K562 (cell line): Measurements from ENCODE around the gene DZIP3. TPM values are rescaled to one million over a fixed set of nuclear protein-coding genes. Genes with fewer than 3 reads are reported as not detected.

Source experiments
- CREBBP ChIP-seq: IDR thresholded peaks from one replicate; pipeline ENCODE4 v1.6.1; 2012; ENCODE audit warnings: low read depth, mild to moderate bottlenecking, control low read depth, inconsistent platforms, low read length
- GABPB2 ChIP-seq: fragments of 250-450 bp; sonication (Bioruptor Pico); conservative IDR thresholded peaks from 2 replicates; pipeline ENCODE4 v1.5.1; 2021; ENCODE audit warnings: mild to moderate bottlenecking
- JUN ChIP-seq, 2 experiments: sonication (generic) in 1 of 2; formaldehyde crosslinking in 1 of 2; IDR thresholded peaks; 2 replicates each; pipeline versions ENCODE4 v1.6.1 to v1.8.0; 2012 to 2022; ENCODE audit warnings: borderline replicate concordance in 2 of 2, mild to moderate bottlenecking in 2 of 2, improper control_type of control experiment in 1 of 2, low read depth in 1 of 2, low read length in 1 of 2, missing genetic modification reagents in 1 of 2
- LCOR ChIP-seq: sonication (generic); formaldehyde crosslinking; IDR thresholded peaks from 2 replicates; pipeline ENCODE4 v1.8.0; 2022; ENCODE audit warnings: mild to moderate bottlenecking, missing genetic modification reagents
- SAFB2 ChIP-seq: fragments of 200-400 bp; formaldehyde crosslinking; IDR thresholded peaks from 2 replicates; pipeline ENCODE4 v1.6.1; 2018; ENCODE audit warnings: borderline replicate concordance, low read length, low read depth, moderate library complexity; ENCODE audit not compliant: severe bottlenecking
- polyA plus RNA-seq, 8 experiments: library from polyadenylated mRNA; depleted of rRNA in 4 of 8; stranded (reverse) in 5 of 8; unstranded in 3 of 8; fragments of >200 nt; fragmentation: Nextera tagmentation in 2 of 8; fragmentation: Illumina TruSeq in 1 of 8; extraction: Ambion mirVana in 2 of 8; extraction: Trizol in 1 of 8; gene quantifications; 2 replicates each; pipeline versions ENCODE4 v1.2.1 to v1.2.3, GENCODE V29; 2011 to 2014; ENCODE audit warnings: inconsistent platforms in 1 of 8, missing spikeins in 1 of 8
- total RNA-seq, 7 experiments: library from RNA; depleted of rRNA in 6 of 7; stranded (reverse); fragments of >200 nt in 6 of 7; fragmentation: Illumina TruSeq in 2 of 7; extraction: Trizol in 2 of 7; gene quantifications; 2 replicates each; pipeline versions ENCODE4 v1.2.1 to v1.2.3, GENCODE V29; 2011 to 2021; ENCODE audit warnings: low replicate concordance in 1 of 7
- TF ChIP-seq, protein P1 (sequence below): IDR thresholded peaks from 2 replicates; pipeline ENCODE4 v1.6.1; 2012; ENCODE audit warnings: low read depth, low read length, improper control_type of control experiment, borderline replicate concordance
- TF ChIP-seq, protein P2 (sequence below), 3 experiments: IDR thresholded peaks in 2 of 3; conservative IDR thresholded peaks in 1 of 3; 2 replicates each; pipeline ENCODE4 v1.5.1; 2011 to 2012; ENCODE audit warnings: low read length in 3 of 3, mild to moderate bottlenecking in 3 of 3, control low read depth in 2 of 3, improper control_type of control experiment in 1 of 3, inconsistent platforms in 1 of 3, low read depth in 1 of 3, mixed read lengths in 1 of 3, moderate library complexity in 1 of 3; ENCODE audit not compliant: insufficient read depth in 2 of 3
- TF ChIP-seq, protein P3 (sequence below), 2 experiments: IDR thresholded peaks in 1 of 2; conservative IDR thresholded peaks in 1 of 2; 2 replicates each; pipeline ENCODE4 v1.6.1; 2016; ENCODE audit warnings: low read depth in 2 of 2, mild to moderate bottlenecking in 1 of 2, missing compliant biosample characterization in 1 of 2, missing genetic modification characterization in 1 of 2, moderate library complexity in 1 of 2
- TF ChIP-seq, protein P4 (sequence below), 2 experiments: fragments of 450-650 bp; formaldehyde crosslinking in 1 of 2; IDR thresholded peaks; 2 replicates each; pipeline versions ENCODE4 v1.4.0 to v1.6.1; 2014 to 2020; ENCODE audit warnings: mild to moderate bottlenecking in 2 of 2, borderline replicate concordance in 1 of 2, low read depth in 1 of 2

Gene DZIP3
- total and polyA plus RNA-seq, 9 of the 15 experiments (the other 6 are each of a cell fraction or from before 2014, with no cell fraction given), result 3.5 to 9.7 (median 5.7) TPM

DNA sequence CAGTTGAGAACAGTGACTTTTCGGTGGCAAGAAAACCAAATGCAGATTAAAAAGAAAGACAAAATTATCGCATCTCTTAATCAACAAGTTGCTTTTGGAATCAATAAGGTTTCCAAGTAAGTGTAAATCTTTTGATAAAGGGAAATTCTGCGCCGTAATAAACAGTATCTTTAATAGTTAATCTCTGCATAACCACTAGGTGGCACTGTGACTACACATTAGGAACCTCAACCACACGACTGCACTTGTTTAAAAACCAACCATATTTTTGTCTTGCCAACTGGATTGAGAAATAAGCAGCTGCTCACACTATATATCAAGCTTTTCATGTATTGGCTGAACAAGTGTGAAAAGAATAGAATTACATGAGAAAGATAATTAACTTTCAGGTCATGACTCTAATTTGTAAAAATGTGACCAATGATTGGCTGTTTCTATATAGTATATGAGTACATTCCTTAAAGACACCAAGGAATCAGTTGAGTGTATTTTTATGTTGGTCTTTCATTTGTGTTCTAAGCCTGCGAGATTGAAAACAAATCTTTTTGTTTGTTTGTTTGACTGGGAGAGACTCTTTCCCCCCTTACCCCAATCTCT, 72.7 kb downstream of the DZIP3 start (continued):
- no peak for TF ChIP-seq JUN (IDR thresholded peaks at IDR 0.05; ENCODE audit: borderline replicate concordance, low read depth, low read length)
- no peak for TF ChIP-seq JUN (CRISPR knock-in tag; IDR thresholded peaks at IDR 0.05; ENCODE audit: borderline replicate concordance)
- TF ChIP-seq, protein P1, sequence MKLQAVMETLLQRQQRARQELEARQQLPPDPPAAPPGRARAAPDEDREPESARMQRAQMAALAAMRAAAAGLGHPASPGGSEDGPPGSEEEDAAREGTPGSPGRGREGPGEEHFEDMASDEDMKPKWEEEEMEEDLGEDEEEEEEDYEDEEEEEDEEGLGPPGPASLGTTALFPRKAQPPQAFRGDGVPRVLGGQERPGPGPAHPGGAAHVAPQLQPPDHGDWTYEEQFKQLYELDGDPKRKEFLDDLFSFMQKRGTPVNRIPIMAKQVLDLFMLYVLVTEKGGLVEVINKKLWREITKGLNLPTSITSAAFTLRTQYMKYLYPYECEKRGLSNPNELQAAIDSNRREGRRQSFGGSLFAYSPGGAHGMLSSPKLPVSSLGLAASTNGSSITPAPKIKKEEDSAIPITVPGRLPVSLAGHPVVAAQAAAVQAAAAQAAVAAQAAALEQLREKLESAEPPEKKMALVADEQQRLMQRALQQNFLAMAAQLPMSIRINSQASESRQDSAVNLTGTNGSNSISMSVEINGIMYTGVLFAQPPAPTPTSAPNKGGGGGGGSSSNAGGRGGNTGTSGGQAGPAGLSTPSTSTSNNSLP, result 0 out of 2 replicates have a peak, but pooled peaks have one; percentile 17
- TF ChIP-seq LCOR (CRISPR knock-in tag), result no peak
- TF ChIP-seq GABPB2, result no peak
- TF ChIP-seq CREBBP, result no peak
- TF ChIP-seq, protein P2, sequence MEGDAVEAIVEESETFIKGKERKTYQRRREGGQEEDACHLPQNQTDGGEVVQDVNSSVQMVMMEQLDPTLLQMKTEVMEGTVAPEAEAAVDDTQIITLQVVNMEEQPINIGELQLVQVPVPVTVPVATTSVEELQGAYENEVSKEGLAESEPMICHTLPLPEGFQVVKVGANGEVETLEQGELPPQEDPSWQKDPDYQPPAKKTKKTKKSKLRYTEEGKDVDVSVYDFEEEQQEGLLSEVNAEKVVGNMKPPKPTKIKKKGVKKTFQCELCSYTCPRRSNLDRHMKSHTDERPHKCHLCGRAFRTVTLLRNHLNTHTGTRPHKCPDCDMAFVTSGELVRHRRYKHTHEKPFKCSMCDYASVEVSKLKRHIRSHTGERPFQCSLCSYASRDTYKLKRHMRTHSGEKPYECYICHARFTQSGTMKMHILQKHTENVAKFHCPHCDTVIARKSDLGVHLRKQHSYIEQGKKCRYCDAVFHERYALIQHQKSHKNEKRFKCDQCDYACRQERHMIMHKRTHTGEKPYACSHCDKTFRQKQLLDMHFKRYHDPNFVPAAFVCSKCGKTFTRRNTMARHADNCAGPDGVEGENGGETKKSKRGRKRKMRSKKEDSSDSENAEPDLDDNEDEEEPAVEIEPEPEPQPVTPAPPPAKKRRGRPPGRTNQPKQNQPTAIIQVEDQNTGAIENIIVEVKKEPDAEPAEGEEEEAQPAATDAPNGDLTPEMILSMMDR (IDR thresholded peaks at IDR 0.05 in 2 of 3, conservative IDR thresholded peaks at IDR 0.05 in 1 of 3; ENCODE audit: insufficient read depth in 2 of 3, low read depth in 1 of 3, low read length in 3 of 3), result peak; percentile 38 to 71 (median 59); a peak in 5 of 6 replicates
- TF ChIP-seq, protein P3, sequence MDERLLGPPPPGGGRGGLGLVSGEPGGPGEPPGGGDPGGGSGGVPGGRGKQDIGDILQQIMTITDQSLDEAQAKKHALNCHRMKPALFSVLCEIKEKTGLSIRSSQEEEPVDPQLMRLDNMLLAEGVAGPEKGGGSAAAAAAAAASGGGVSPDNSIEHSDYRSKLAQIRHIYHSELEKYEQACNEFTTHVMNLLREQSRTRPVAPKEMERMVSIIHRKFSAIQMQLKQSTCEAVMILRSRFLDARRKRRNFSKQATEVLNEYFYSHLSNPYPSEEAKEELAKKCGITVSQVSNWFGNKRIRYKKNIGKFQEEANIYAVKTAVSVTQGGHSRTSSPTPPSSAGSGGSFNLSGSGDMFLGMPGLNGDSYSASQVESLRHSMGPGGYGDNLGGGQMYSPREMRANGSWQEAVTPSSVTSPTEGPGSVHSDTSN (CRISPR knock-in tag; IDR thresholded peaks at IDR 0.05; ENCODE audit: low read depth), result no peak
- TF ChIP-seq, protein P3 (tag; conservative IDR thresholded peaks at IDR 0.05; ENCODE audit: low read depth), result no peak
- TF ChIP-seq, protein P4, sequence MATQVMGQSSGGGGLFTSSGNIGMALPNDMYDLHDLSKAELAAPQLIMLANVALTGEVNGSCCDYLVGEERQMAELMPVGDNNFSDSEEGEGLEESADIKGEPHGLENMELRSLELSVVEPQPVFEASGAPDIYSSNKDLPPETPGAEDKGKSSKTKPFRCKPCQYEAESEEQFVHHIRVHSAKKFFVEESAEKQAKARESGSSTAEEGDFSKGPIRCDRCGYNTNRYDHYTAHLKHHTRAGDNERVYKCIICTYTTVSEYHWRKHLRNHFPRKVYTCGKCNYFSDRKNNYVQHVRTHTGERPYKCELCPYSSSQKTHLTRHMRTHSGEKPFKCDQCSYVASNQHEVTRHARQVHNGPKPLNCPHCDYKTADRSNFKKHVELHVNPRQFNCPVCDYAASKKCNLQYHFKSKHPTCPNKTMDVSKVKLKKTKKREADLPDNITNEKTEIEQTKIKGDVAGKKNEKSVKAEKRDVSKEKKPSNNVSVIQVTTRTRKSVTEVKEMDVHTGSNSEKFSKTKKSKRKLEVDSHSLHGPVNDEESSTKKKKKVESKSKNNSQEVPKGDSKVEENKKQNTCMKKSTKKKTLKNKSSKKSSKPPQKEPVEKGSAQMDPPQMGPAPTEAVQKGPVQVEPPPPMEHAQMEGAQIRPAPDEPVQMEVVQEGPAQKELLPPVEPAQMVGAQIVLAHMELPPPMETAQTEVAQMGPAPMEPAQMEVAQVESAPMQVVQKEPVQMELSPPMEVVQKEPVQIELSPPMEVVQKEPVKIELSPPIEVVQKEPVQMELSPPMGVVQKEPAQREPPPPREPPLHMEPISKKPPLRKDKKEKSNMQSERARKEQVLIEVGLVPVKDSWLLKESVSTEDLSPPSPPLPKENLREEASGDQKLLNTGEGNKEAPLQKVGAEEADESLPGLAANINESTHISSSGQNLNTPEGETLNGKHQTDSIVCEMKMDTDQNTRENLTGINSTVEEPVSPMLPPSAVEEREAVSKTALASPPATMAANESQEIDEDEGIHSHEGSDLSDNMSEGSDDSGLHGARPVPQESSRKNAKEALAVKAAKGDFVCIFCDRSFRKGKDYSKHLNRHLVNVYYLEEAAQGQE (IDR thresholded peaks at IDR 0.05; ENCODE audit: borderline replicate concordance), result peak; percentile 62; the same call in 1 of the 2 replicates
- TF ChIP-seq, protein P4 (CRISPR knock-in tag; IDR thresholded peaks at IDR 0.05; ENCODE audit: low read depth), result no peak
- no peak for TF ChIP-seq SAFB2
